Heart right ventricle (tissue), 16 donors: ENCODE data around the gene GPATCH1. TPM values are rescaled to one million over a fixed set of nuclear protein-coding genes. Genes with fewer than 3 reads are reported as not detected.
A peak's percentile ranks its signal among the peaks of the same experiment; 100 is the strongest.

Experiments used
- ATAC-seq, 8 donors: fragments of 200-7000 bp; cut with Tn5 transposase; one replicate each; pipeline ENCODE4 v1.9.1; 2020; ENCODE audit warnings: mild to moderate bottlenecking in 8 of 8, moderate library complexity in 8 of 8, moderate number of reproducible peaks in 1 of 8
- DNase-seq, 2 donors: peaks; one replicate each; pipeline ENCODE4 v3.0.0-alpha.2; 2020
- H3K27ac ChIP-seq, 10 donors: fragments of 200-600 bp; sonication (generic) in 2 of 10; one replicate each; pipeline versions ENCODE4 v1.5.0 to v1.8.0; 2020 to 2022; ENCODE audit warnings: mild to moderate bottlenecking in 3 of 10
- H3K27me3 ChIP-seq, 7 donors: fragments of 200-600 bp; one replicate each; pipeline ENCODE4 v1.8.0; 2021 to 2022; ENCODE audit warnings: mild to moderate bottlenecking in 2 of 7
- H3K36me3 ChIP-seq, 9 donors: fragments of 200-600 bp; sonication (generic) in 1 of 9; one replicate each; pipeline versions ENCODE4 v1.5.0 to v1.8.0; 2020 to 2022; ENCODE audit warnings: mild to moderate bottlenecking in 2 of 9
- H3K4me1 ChIP-seq, 9 donors: fragments of 200-600 bp; sonication (generic) in 1 of 9; one replicate each; pipeline versions ENCODE4 v1.5.0 to v1.8.0; 2020 to 2022; ENCODE audit warnings: mild to moderate bottlenecking in 4 of 9
- H3K4me3 ChIP-seq, 10 donors: fragments of 200-600 bp; sonication (generic) in 2 of 10; one replicate each; pipeline versions ENCODE4 v1.5.0 to v1.8.0; 2020 to 2022; ENCODE audit warnings: mild to moderate bottlenecking in 7 of 10, moderate library complexity in 2 of 10
- H3K9me3 ChIP-seq, 11 donors: fragments of 200-600 bp in 10 of 11; sonication (generic) in 2 of 11; one replicate each; pipeline versions ENCODE4 v1.5.0 to v1.8.0; 2013 to 2022; ENCODE audit warnings: mild to moderate bottlenecking in 2 of 11, control low read depth in 1 of 11, moderate library complexity in 1 of 11
- WGBS, 2 donors: extraction: QIAGEN DNeasy Blood & Tissue Kit; methylation state at CpG; one replicate each; pipeline ENCODE4 v1.1.7; 2013; ENCODE audit warnings: inconsistent platforms in 1 of 2; 5-methylcytosine and 5-hydroxymethylcytosine counted together
- intact Hi-C, 10 donors: fragments of 100-400 bp; cut with DNase I; formaldehyde crosslinking; loops; one replicate each; pipeline versions ENCODE4 v1.11.1 to v1.14.2; 2022
- polyA plus RNA-seq, 2 donors: library from polyadenylated mRNA; stranded (reverse); fragments of 200-250 nt; gene quantifications; one replicate each; pipeline ENCODE4 v1.2.3, GENCODE V29; 2013
- total RNA-seq, 10 donors: library from RNA; stranded (reverse); fragmentation: NEBNext Ultra II Directional in 3 of 10; extraction: Animal tissue kit (Norgen Biotek cat#: 25700) in 3 of 10; gene quantifications; one replicate each; pipeline versions ENCODE4 v1.2.1 to v1.2.4, GENCODE V29; 2021 to 2023
- TF ChIP-seq, protein P1 (sequence below), 9 donors: fragments of 200-600 bp; sonication (generic) in 2 of 9; IDR thresholded peaks; one replicate each; pipeline versions ENCODE4 v1.5.0 to v1.8.0; 2021 to 2022; ENCODE audit warnings: antibody characterized with exemption in 9 of 9, mild to moderate bottlenecking in 5 of 9, moderate library complexity in 1 of 9
- donor health status: Arrhythmogenic right ventricular cardiomyopathy.
- donor health status: ischemic (EF 13 %, LVEDD 7.1; RV severe dilation, severe dysfunction).
- donor health status: healthy with polysubstance abuse.
- donor health status: DM: no; HTN: yes; CAD: no.
- donor health status: DM: no; HTN: no; CAD: no.
- donor health status: ischemic (EF 25% LVEDD 6.9; RV normal size, moderate dysfunction).
- donor health status: ischemic (EF 25% LVEDD 5.7; RV mildly dilated, moderate dysfunction).
- donor health status: healthy.
- donor health status: DM: yes; HTN: yes; CAD: no.
- donor health status: Ischemic cardiomyopathy.
- donor health status: ischemic (EF 35%, LVEDD 5.7; RV mildly dilated, moderate dysfunction).
- donor health status: nonischemic (EF 11% LVEDD 7.7; RV severe dilation, severe dysfunction).
- donor health status: DM: yes; HTN: yes; CAD: no.
- donor health status: PGD.
- donor health status: ischemic (EF 29% LVEDD 5.4; RV normal size, mild dysfunction).
- donor health status: nonischemic (EF 23%, LVEDD 6.1; RV moderate dilation, normal function).

The GPATCH1 gene
- total and polyA plus RNA-seq, 12 donors: 3.1 to 7.4 (median 5.1) TPM

DNA sequence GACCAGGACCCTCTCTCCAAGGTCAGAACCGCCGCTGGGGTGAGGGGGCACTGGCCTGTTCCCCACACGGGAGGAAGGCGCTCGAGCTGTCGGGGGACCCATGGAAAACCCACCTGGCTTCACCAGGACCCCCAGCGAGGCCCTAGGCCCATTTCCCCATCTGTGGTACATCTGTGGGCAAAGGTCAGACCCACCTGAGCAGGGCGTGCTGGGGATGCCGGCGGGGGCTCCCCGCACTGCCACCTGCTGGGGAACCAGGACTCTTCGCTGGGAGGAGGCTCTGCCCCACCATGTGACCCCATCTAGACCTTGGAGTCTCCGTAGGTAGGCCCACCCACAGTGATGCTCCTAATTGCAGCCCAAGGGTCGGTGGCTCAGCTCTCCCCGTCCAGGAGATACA lies 51.4 kb downstream of the GPATCH1 start:
- TF ChIP-seq, protein P1, sequence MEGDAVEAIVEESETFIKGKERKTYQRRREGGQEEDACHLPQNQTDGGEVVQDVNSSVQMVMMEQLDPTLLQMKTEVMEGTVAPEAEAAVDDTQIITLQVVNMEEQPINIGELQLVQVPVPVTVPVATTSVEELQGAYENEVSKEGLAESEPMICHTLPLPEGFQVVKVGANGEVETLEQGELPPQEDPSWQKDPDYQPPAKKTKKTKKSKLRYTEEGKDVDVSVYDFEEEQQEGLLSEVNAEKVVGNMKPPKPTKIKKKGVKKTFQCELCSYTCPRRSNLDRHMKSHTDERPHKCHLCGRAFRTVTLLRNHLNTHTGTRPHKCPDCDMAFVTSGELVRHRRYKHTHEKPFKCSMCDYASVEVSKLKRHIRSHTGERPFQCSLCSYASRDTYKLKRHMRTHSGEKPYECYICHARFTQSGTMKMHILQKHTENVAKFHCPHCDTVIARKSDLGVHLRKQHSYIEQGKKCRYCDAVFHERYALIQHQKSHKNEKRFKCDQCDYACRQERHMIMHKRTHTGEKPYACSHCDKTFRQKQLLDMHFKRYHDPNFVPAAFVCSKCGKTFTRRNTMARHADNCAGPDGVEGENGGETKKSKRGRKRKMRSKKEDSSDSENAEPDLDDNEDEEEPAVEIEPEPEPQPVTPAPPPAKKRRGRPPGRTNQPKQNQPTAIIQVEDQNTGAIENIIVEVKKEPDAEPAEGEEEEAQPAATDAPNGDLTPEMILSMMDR (IDR thresholded peaks at IDR 0.05): peak in 1 of 9 donors; percentile 7
- DNase-seq (no peak), ATAC-seq (peak in 2 of 8 donors; percentile 42 to 51)
- H3K4me3 ChIP-seq: no peak overlapping the region
- H3K27me3 ChIP-seq: peaks cover 0 to 33% (median 27%) of the 10 kb centered on the region in 7 donors
- H3K4me1 ChIP-seq: no peaks in the 10 kb centered on the region
- intact Hi-C loops: no loop called here
- H3K36me3 ChIP-seq: peaks cover 0 to 42% (median 12%) of the 10 kb centered on the region in 9 donors
- no peak overlapping the region for H3K27ac ChIP-seq
- no peaks in the 10 kb centered on the region for H3K9me3 ChIP-seq
- 79 to 88% methylated on average over 15 of the region's 15 CpGs for WGBS, 2 donors

DNA sequence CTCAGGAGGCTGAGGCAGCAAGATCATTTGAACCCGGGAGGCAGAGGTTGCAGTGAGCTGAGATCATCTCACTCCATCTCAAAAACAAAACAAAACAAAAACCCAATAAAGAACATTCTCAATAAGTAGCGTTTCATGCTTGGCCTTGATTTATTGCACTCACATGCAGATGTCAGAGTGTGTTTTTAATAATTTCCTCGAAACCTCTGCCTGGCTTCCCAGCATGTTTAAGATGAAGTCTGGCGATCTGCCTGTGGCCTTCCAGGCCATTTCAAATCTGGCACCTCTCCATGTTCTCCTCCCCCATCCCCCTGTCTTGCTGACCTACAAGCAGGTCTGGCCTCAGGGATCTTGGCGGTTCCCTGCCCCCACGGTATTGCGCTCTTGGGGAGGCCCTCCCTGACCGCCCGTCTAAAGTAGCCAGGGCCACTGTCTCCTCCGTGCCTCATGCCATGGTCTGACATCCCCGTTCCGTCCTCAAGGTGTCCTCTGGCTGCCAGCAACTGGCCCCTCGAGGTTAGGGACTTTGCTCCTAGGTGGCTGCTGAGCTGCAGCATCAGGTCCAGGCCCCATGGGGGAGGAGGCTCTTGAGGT lies 52.6 kb downstream of the GPATCH1 start:
- Histone ChIP-seq H3K27ac (no peak overlapping the region), H3K36me3 (peaks cover 0 to 31% (median 4%) of the 10 kb centered on the region in 9 donors), H3K9me3 (no peaks in the 10 kb centered on the region), H3K4me1 (no peaks in the 10 kb centered on the region), H3K4me3 (no peak overlapping the region), H3K27me3 (peaks cover 0 to 33% (median 30%) of the 10 kb centered on the region in 7 donors)
- no peak for DNase-seq
- TF ChIP-seq, protein P1 (IDR thresholded peaks at IDR 0.05): no peak
- 43 to 49% methylated on average over 13 of the region's 13 CpGs for WGBS, 2 donors
- no peak for ATAC-seq
- intact Hi-C loops: no loop called here

- TF ChIP-seq, protein P1 (IDR thresholded peaks at IDR 0.05): no peak
- Histone ChIP-seq H3K27ac (no peak overlapping the region), H3K36me3 (peaks cover 0 to 20% (median 4%) of the 10 kb centered on the region in 9 donors), H3K4me3 (no peak overlapping the region), H3K27me3 (peaks cover 0 to 40% (median 30%) of the 10 kb centered on the region in 7 donors), H3K4me1 (no peaks in the 10 kb centered on the region), H3K9me3 (no peaks in the 10 kb centered on the region)
- 15 to 21% methylated on average over 32 to 38 of the region's 38 CpGs for WGBS, 2 donors
- intact Hi-C loops: no loop called here
- DNase-seq (no peak), ATAC-seq (no peak)
These were observed 53.6 kb downstream of the GPATCH1 start for GRCh38 chr19:33134571-33135041.

GRCh38 chr19:33139165-33139564 lies 58.2 kb downstream of the GPATCH1 start:
- TF ChIP-seq, protein P1 (IDR thresholded peaks at IDR 0.05): no peak
- Histone ChIP-seq H3K27ac (no peak overlapping the region), H3K4me1 (peaks cover 0 to 7% (median 0%) of the 10 kb centered on the region in 9 donors), H3K4me3 (no peak overlapping the region), H3K9me3 (no peaks in the 10 kb centered on the region), H3K27me3 (peaks cover 0 to 49% (median 37%) of the 10 kb centered on the region in 7 donors), H3K36me3 (no peaks in the 10 kb centered on the region)
- DNase-seq (no peak), ATAC-seq (no peak)
- intact Hi-C loops: no loop called here
- WGBS, 2 donors: 56 to 65% methylated on average over 4 of the region's 4 CpGs
